OCI-M1 (cell line): Measurements from ENCODE around the gene MAD1L1.

Experiments
- DNase-seq: peaks from one replicate; lab custom pipeline; 2025; lab: John Stamatoyannopoulos, UW

MAD1L1 gene

GRCh38 chr7:1815051-1815481 is 417.7 kb downstream of the MAD1L1 start:
- no peak for DNase-seq

DNA sequence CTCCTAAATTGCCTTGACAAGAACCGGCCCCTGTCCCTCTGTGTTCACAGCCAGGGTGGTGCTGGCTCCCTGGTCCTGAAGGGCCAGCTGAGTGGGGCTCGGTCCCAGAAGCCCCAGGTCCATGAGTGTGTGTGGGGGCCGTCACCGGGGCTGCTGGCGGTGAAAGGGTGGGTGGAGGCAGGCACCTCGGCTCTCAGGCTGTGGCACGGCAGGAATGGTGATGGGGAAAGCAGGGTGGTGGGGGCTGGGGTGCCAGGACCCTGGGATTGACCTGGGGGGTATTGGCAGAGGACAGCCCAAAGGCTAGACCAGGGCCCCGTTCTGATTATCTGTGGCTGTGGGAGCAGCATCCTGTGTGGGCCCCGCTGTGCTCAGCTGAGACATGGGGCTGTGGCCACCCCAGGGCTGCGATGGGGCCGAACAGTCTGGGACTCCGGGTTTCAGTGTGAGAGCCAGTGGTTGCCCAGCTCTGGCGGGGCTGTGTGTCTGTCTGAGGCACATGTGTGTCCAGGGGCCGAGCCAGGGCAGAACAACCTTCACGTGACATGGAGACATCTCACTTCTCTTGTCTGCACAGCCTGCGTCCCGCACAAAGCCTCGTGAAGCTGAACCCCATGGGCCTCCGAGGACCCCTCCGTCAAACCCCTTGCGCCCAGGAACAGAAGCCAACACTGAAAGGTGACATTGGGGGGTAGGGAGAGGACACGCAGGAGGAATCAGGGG is 418.5 kb downstream of the MAD1L1 start:
- no peak for DNase-seq

DNA sequence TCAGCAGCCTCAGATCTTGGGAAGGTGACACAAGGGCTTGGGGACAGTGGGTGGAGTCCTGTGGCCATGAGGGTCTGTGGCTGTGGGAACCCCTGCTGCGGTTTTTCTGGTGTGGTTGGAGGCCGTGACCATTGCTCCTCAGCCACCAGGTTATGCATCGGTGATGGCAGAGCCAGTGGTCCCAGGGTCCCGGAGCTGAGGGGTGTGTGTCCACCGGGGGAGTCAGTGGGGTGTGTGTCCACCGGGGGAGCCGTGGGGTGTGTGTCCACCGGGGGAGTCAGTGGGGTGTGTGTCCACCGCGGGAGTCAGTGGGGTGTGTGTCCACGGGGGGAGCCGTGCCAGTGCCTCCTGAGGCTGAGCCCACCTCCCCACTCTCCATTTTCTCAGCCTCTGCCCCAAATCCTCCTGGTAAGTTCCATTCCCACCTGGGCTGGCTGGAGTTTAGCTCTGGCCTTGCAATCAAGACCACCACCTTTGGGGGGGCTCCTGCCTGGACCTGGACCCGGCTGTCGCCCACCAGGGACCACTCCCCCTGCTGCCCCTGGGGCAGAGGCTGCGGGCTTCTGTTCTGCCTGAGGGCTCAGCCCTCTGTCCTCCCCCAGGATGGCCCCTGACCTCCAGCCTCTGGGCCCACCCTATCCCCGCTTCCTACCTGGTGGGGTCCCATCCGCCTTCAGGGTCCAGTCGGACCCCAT is 419.2 kb downstream of the MAD1L1 start:
- no peak for DNase-seq

- DNase-seq = no peak
Measured at GRCh38 chr7:1812509-1813393, 420.0 kb downstream of the MAD1L1 start.

DNA sequence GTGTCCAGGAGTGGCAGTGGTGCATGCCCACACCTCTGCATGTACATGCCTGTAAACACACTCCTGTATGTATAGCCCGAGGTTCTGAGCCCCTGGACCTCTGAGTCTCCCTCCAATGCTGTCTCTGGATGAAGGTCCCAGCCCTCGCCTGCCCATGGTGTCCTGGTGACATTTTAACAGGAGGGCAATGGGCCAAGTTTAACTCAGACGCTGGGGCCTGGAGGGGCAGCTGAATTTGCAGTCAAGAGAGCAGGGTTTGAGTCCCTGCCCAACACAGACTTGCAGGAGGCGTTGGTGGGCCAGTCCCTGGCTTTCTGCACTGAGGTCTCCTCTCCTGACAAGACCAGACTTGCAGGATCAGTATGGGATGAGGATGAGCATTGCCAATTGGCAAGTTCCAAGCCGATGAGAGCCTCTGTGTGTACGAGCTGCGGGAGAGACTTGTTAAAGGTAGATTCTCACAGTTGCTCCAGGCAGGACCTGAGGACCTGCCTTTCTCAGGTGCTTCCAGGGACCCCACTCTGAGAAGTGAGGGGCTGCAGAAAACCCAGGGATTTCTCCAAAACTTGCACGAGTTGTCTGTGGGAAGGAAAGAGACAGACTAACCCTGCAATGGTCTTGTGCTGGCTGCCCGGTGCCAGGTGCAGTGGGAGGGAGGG is 420.8 kb downstream of the MAD1L1 start:
- DNase-seq = peak; percentile 1

- DNase-seq = no peak
Measured at GRCh38 chr7:1810961-1811849, 421.5 kb downstream of the MAD1L1 start.

DNA sequence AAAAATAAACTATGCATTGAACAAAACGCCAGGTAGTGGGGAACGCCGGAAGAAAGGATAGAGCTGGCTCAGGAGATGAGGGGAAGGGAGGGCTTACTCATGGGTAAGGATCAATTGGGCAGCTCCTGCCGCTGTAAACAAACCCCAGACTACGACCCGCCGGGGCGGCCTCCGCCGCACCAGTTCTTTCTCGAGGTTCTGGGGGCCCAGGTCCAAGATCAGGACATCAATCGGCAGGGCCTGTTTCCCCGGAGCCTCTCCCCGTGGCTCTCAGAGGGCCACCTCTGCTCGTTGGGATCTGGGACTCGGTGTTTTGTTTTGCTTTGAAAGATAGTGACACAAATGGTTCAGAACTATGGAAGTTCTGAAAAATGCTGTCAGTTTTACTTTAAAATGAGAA is 422.2 kb downstream of the MAD1L1 start:
- no peak for DNase-seq

DNA sequence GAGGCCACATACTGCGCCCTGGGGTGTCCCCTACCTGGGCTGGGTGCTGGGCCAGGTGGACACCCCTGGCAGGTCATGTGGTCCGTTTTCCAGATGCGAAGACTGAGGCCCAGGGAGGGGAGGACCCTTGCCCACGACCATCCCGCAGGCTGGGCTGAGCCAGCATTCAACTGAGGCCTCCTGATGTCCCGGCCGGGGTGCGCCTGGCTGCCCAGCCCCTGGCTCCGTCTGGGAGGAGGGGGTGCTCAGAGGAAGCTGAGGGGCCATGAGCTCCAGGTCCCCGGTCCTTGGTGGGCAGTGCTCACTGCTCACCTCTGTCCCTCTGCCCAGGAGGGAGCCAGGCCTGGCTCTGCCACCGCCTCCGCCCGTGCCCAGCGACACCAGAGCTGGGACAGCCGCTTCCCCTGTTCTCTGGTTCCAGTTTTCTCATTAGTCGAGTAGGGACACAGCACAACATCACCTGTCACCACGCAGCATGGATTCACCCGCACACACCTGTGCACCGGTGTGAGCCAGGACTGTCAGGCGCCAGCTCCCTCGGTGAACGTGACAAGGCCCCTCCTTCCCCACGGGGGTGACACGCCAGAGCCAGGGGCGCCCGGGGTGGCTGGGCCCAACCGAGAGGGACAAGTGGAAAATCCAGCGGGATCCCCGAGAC is 423.0 kb downstream of the MAD1L1 start:
- DNase-seq = no peak

GRCh38 chr7:1809070-1809469 is 423.7 kb downstream of the MAD1L1 start:
- DNase-seq = no peak

DNA sequence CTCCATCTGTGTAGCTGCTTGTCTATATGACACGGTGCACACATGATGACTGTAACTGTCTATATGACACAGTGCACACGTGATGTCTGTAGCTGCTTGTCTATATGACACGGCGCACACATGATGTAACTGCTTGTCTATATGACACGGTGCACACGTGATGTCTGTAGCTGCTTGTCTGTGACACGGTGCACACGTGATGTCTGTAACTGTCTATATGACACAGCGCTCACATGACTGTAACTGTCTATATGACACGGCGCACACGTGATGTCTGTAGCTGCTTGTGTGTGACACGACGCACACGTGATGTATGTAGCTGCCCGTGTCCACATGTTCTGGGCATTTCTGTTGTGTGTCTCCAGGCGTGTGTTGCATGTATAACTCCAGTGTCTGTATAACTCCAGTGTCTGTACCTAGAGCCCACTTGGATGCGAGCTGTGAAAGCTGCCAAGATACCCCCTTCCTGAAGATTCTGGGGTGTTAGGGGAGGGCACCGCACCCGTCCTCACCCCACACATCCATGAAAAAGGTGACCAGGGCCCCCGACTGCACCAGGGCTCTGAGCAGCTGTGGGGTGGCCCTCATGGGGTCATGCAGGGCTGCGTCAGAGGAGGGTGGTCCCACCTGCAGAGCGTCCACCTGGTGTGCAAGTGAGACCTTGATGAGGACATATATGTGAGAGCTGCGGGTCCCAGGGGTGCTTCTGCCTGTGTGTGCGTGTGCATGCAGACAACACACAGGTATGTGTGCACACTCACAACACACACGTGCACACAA is 424.7 kb downstream of the MAD1L1 start:
- DNase-seq = no peak

DNA sequence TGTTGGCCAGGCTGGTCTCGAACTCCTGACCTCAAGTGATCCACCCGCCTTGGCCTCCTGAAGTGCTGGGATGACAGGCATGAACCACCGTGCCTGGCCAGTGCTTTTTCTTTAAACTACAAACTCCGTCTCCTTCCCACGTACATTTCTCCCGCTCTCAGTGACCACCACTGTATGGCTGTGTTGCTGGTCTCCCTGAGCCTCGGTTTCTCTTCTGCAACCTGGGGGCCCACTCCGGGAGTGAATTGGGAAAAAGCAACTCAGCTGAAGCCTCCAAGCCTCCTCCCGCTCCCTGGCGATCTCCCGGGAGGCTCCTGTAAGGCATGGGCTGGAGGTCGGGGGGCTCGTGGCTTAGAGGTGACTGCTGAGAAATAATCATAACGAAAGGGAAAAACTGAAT is 426.4 kb downstream of the MAD1L1 start:
- no peak for DNase-seq

DNA sequence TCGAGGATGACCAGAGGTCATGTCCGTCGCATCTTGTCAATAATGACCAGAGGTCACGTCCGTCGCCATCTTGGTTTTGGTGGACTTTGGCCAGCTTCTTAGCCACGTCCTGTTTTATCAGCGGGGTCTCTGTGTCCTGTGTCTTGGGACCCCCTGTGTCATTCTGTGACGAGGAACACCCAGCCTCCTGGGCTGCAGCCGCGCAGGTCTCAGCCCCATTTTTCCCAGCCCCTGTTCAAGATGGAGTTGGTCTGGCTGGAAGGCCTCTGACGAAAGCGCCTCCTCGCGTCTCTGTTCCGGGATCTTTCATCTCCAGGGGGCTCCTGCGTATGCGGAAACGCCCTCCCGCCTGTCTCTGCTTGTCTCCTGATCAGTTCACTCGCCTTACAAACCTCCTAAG is 428.4 kb downstream of the MAD1L1 start:
- DNase-seq = no peak

DNA sequence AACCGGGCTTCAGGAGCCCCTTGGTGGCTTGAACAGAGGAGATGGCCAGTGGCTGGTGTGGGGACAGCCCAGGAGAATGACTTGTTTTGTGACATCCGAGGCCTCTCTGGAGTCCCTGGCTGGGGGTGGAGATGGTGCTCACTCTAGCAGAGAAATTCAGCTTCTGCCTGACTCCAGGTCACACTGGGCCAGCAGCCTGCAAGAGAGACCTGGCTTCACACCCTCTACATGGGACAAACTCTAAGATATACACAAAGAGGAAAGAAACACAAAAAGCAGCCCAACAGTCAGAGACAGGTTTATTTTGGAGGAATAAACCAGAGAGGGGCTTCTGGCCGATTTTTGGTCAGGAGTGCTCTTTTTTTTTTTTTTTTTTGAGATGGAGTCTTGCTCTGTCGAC is 429.8 kb downstream of the MAD1L1 start:
- no peak for DNase-seq

GRCh38 chr7:1800902-1801301 is 431.8 kb downstream of the MAD1L1 start:
- DNase-seq = no peak

DNA sequence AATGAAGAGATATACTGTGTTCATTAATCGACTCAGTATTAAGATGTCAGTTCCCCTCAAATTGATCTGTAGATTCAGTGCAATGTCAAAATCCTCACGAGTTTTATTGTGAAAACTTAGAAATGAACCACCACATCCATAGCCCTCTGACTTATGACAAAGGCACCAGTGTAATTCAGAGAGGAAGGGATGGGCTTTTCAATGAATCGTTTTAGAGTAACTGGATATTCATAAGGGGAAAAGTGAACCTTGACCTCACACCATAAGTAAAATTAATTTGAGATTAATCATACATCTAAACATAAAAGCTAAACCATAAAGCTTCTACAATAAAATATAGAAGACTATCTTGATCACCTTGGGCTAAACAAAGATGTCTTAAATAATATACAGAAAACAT is 434.6 kb downstream of the MAD1L1 start:
- no peak for DNase-seq

- peak; percentile 10 for DNase-seq
Measured at GRCh38 chr7:1794888-1795542, 437.7 kb downstream of the MAD1L1 start.

GRCh38 chr7:1787681-1788235 is 445.0 kb downstream of the MAD1L1 start:
- no peak for DNase-seq

DNA sequence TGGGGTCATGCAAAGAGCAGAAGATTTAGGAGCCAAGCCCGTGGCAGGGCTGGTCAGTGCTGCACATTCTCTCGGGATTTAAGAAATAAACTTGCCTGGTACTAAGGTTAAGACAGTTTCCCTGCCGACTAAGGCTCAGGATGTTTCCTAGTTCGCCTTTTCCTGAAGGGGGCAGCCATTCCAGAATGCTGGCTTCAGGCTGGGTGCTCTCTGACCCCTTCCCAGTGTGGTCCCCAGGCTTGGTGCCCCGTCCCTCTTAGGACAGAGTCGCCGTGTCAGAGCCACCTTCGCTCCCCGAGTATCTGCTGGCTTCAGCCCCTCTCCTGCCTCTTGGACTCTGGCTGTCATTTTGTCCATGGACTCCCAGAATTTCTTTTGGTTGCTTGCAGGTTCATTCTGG is 445.5 kb downstream of the MAD1L1 start:
- no peak for DNase-seq

DNA sequence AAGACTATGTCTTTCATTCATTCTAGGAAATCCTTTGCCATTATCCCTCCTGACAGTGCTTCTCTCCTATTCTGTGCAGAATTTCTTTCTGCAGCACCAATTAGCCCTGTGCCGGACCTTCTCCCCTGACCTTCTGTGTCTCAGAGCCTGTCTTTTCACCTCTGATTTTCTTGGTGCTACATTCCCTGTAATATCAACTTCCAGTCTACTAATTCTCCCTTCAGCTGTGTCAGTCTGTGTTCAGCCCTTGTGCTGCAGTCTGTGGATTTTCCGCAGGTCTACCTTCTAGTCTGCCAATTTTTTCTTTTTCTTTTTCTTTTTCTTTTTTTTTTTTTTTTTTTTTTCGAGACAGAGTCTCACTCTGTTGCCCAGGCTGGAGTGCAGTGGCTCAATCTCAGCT is 446.9 kb downstream of the MAD1L1 start:
- DNase-seq = no peak
